ENCODE data around the gene SF3B1. TPM values are rescaled to one million over a fixed set of nuclear protein-coding genes. Genes with fewer than 3 reads are reported as not detected.

SF3B1 gene
- total and polyA plus RNA-seq, 2 of the 13 experiments (the other 11 are each of a cell fraction or from before 2014, with no cell fraction given), result 387 to 750 TPM

GRCh38 chr2:197378494-197379307, 56.1 kb downstream of the SF3B1 start (continued):
- 0 out of 4 replicates have a peak, but pooled peaks of 1 of the 2 experiments have one; percentile 20 for TF ChIP-seq HMGXB4 (CRISPR knock-in tag; IDR thresholded peaks at IDR 0.05; ENCODE audit: borderline replicate concordance in 1 of 2, low read depth in 1 of 2)
- TF ChIP-seq MAFF (IDR thresholded peaks at IDR 0.05; ENCODE audit: low read depth, low read length), result peak; percentile 31; the same call in 1 of the 2 replicates
- 0 out of 2 replicates have a peak, but pooled peaks have one; percentile 55 for TF ChIP-seq FOXC1 (CRISPR knock-in tag; IDR thresholded peaks at IDR 0.05; ENCODE audit: borderline replicate concordance)
- TF ChIP-seq LCORL (IDR thresholded peaks at IDR 0.05), result no peak
- peak; percentile 17; the same call in 1 of the 2 replicates for TF ChIP-seq LCORL (CRISPR knock-in tag; IDR thresholded peaks at IDR 0.05)
- TF ChIP-seq CEBPB (IDR thresholded peaks at IDR 0.05; ENCODE audit: borderline replicate concordance, low read depth, low read length), result peak; percentile 50; the same call in 1 of the 2 replicates
- TF ChIP-seq ARID3A (IDR thresholded peaks at IDR 0.05; ENCODE audit: low read depth, low read length), result 0 out of 2 replicates have a peak, but pooled peaks have one; percentile 23
- TF ChIP-seq ZNF12 (CRISPR knock-in tag; IDR thresholded peaks at IDR 0.05), result no peak
- TF ChIP-seq ZNF264 (CRISPR knock-in tag; IDR thresholded peaks at IDR 0.05), result no peak
- TF ChIP-seq ELF3 (CRISPR knock-in tag; IDR thresholded peaks at IDR 0.05), result 0 out of 2 replicates have a peak, but pooled peaks have one; percentile 11
- 0 out of 2 replicates have a peak, but pooled peaks have one; percentile 15 for TF ChIP-seq SALL1 (CRISPR knock-in tag; IDR thresholded peaks at IDR 0.05)
- 0 out of 2 replicates have a peak, but pooled peaks have one; percentile 23 for TF ChIP-seq REPIN1 (CRISPR knock-in tag; IDR thresholded peaks at IDR 0.05; ENCODE audit: borderline replicate concordance, low read depth)
- TF ChIP-seq RAD21 (CRISPR knock-in tag; IDR thresholded peaks at IDR 0.05), result peak; percentile 83
- no peak for TF ChIP-seq ZNF598 (CRISPR knock-in tag; IDR thresholded peaks at IDR 0.05; ENCODE audit: borderline replicate concordance)
- no peak for TF ChIP-seq MIXL1 (CRISPR knock-in tag; IDR thresholded peaks at IDR 0.05)
- 0 out of 2 replicates have a peak, but pooled peaks have one; percentile 28 for TF ChIP-seq NRL (CRISPR knock-in tag; IDR thresholded peaks at IDR 0.05; ENCODE audit: borderline replicate concordance)
- TF ChIP-seq ZNF280B (CRISPR knock-in tag; IDR thresholded peaks at IDR 0.05; ENCODE audit: borderline replicate concordance), result 0 out of 2 replicates have a peak, but pooled peaks have one; percentile 23
- peak; percentile 95 for TF ChIP-seq STAG1 (CRISPR knock-in tag; IDR thresholded peaks at IDR 0.05)
- TF ChIP-seq MTF2 (CRISPR knock-in tag; IDR thresholded peaks at IDR 0.05; ENCODE audit: borderline replicate concordance), result 0 out of 2 replicates have a peak, but pooled peaks have one; percentile 42
